NCI-H2196 (cell line): ENCODE results near the gene USP8.
"Not testable (repeated sequence)": the region's sequence is repeated elsewhere in the genome, so short reads cannot be mapped to it uniquely, and the experiment has no call there.

Source experiments
- DNase-seq: peaks from one replicate; lab custom pipeline; 2025; ENCODE audit not compliant: unreplicated experiment; lab: John Stamatoyannopoulos, UW

The USP8 gene

GRCh38 chr15:50438251-50438650, 14.0 kb downstream of the USP8 start:
- DNase-seq, result no peak

GRCh38 chr15:50440932-50441331, 16.7 kb downstream of the USP8 start:
- DNase-seq, result no peak

GRCh38 chr15:50452927-50453326, 28.7 kb downstream of the USP8 start:
- DNase-seq, result no peak

- DNase-seq, result no peak
Measured at GRCh38 chr15:50458348-50459112, 34.3 kb downstream of the USP8 start.

GRCh38 chr15:50463423-50464358, 39.5 kb downstream of the USP8 start:
- DNase-seq, result no peak

GRCh38 chr15:50471072-50471471, 46.9 kb downstream of the USP8 start:
- DNase-seq, result no peak

- DNase-seq, result no peak
Measured at GRCh38 chr15:50476143-50476542, 51.9 kb downstream of the USP8 start.

- no peak for DNase-seq
Measured at GRCh38 chr15:50484781-50485180, 60.6 kb downstream of the USP8 start.

- DNase-seq, result no peak
Measured at GRCh38 chr15:50485389-50485788, 61.2 kb downstream of the USP8 start.

GRCh38 chr15:50487287-50487686, 63.1 kb downstream of the USP8 start:
- DNase-seq, result no peak

- DNase-seq, result no peak
Measured at GRCh38 chr15:50493625-50494024, 69.4 kb downstream of the USP8 start.

- not testable (repeated sequence) for DNase-seq
Measured at GRCh38 chr15:50494547-50494946, 70.3 kb downstream of the USP8 start.

GRCh38 chr15:50496692-50497091, 72.5 kb downstream of the USP8 start:
- DNase-seq, result no peak

GRCh38 chr15:50500352-50500751, 76.1 kb downstream of the USP8 start:
- DNase-seq, result no peak

GRCh38 chr15:50501815-50502214, 77.6 kb downstream of the USP8 start:
- DNase-seq, result no peak

- no peak for DNase-seq
Measured at GRCh38 chr15:50503144-50503543, 78.9 kb downstream of the USP8 start.

GRCh38 chr15:50505656-50506055, 81.5 kb downstream of the USP8 start:
- DNase-seq, result not testable (repeated sequence)

- DNase-seq, result no peak
Measured at GRCh38 chr15:50506121-50506520, 81.9 kb downstream of the USP8 start.

GRCh38 chr15:50513001-50513400, 88.8 kb downstream of the USP8 start:
- DNase-seq, result no peak

- no peak for DNase-seq
Measured at GRCh38 chr15:50519740-50520425, 95.7 kb downstream of the USP8 start.

- DNase-seq, result no peak
Measured at GRCh38 chr15:50523851-50524251, 99.6 kb downstream of the USP8 start.
